Stimulated activated CD4-positive, alpha-beta T cell treated with anti-CD3 and anti-CD28 coated beads, Interleukin-12 subunit alpha, Interleukin-12 subunit beta, amount 100 ng/mL, for 4 hours (primary cell): ENCODE measurements around the gene GAP43.

ENCODE experiments used
- DNase-seq: peaks from one replicate; pipeline ENCODE4 v3.0.0-alpha.2; 2020

The GAP43 gene

GRCh38 chr3:115663414-115663813 is 40.1 kb downstream of the GAP43 start:
- no peak for DNase-seq

- no peak for DNase-seq
Observed at GRCh38 chr3:115666081-115666480, 42.8 kb downstream of the GAP43 start.

GRCh38 chr3:115666920-115667737 is 43.8 kb downstream of the GAP43 start:
- DNase-seq: no peak

GRCh38 chr3:115667738-115668065 is 44.4 kb downstream of the GAP43 start:
- no peak for DNase-seq

GRCh38 chr3:115670911-115671310 is 47.6 kb downstream of the GAP43 start:
- DNase-seq: no peak

GRCh38 chr3:115671761-115672455 is 48.6 kb downstream of the GAP43 start:
- no peak for DNase-seq

GRCh38 chr3:115673881-115674280 is 50.6 kb downstream of the GAP43 start:
- DNase-seq: no peak

GRCh38 chr3:115676336-115676735 is 53.0 kb downstream of the GAP43 start:
- no peak for DNase-seq

- DNase-seq: no peak
Observed at GRCh38 chr3:115680803-115681345, 57.6 kb downstream of the GAP43 start.

GRCh38 chr3:115681736-115682135 is 58.4 kb downstream of the GAP43 start:
- DNase-seq: no peak

- no peak for DNase-seq
Observed at GRCh38 chr3:115683305-115683704, 60.0 kb downstream of the GAP43 start.

- no peak for DNase-seq
Observed at GRCh38 chr3:115683773-115684172, 60.5 kb downstream of the GAP43 start.

GRCh38 chr3:115685097-115685496 is 61.8 kb downstream of the GAP43 start:
- no peak for DNase-seq

GRCh38 chr3:115687721-115688120 is 64.4 kb downstream of the GAP43 start:
- DNase-seq: no peak

- no peak for DNase-seq
Observed at GRCh38 chr3:115688418-115688817, 65.1 kb downstream of the GAP43 start.

- no peak for DNase-seq
Observed at GRCh38 chr3:115689928-115690327, 66.6 kb downstream of the GAP43 start.

- no peak for DNase-seq
Observed at GRCh38 chr3:115691964-115692363, 68.7 kb downstream of the GAP43 start.

GRCh38 chr3:115692887-115693524 is 69.7 kb downstream of the GAP43 start:
- DNase-seq: peak; percentile 42

GRCh38 chr3:115693868-115694267 is 70.6 kb downstream of the GAP43 start:
- DNase-seq: no peak

- DNase-seq: no peak
Observed at GRCh38 chr3:115695090-115695489, 71.8 kb downstream of the GAP43 start.

GRCh38 chr3:115697263-115698053 is 74.1 kb downstream of the GAP43 start:
- DNase-seq: no peak

- DNase-seq: no peak
Observed at GRCh38 chr3:115698851-115699591, 75.7 kb downstream of the GAP43 start.
